ENCODE data around the gene FAM170B. TPM values are rescaled to one million over a fixed set of nuclear protein-coding genes. Genes with fewer than 3 reads are reported as not detected.

The FAM170B gene
- total RNA-seq, 1 donor from 2014 or later, result not detected

DNA sequence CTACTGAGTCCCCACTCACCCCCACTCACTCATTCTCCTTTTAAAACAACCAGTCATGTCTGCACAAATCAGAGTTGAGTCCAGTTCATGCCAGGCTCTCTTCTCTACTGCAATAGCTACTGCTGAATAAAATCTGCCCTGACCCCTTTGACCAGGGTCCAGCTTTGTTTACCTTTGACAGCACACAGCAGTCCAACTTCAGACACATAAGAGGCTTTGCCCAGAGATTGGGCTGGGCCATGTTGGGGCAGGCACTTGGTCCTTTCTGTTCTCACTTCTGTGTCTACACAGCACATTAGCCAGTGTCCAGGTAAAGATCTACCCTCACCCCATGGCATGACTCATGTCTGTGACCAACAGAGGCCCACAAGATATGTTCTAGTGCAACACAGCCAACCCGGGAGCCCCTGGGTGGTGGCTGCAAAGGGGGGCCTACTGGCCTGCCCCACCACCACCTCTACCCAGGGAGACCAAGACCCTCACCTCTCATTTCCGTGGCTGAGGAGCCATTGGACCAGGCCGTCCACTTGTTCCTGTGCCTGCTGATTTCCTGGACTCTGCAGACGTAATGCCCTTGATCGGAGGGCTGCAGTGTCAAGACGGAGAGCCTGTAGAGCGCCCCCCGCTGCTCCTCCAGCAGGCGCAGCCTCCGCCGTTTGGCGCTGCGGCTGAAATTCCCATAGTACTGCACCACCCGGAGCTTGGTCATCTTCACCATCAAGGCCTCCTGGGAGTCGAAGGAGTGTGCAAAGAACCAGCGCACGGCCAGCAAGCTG, 26.5 kb downstream of the FAM170B start:
- Mint-ChIP-seq H3K36me3 (peaks cover 3% of the 10 kb centered on the region), H3K4me1 (peaks cover 6% of the 10 kb centered on the region), H3K27me3 (ENCODE audit: insufficient read depth, low read depth) (no peaks in the 10 kb centered on the region), H3K9me3 (no peaks in the 10 kb centered on the region), H3K4me3 (no peak overlapping the region), H3K27ac (no peak overlapping the region)
- Histone ChIP-seq H3K9me3 (ENCODE audit: low read depth) (no peaks in the 10 kb centered on the region), H3K27me3 (no peaks in the 10 kb centered on the region), H3K36me3 (no peaks in the 10 kb centered on the region), H3K27ac (no peak overlapping the region), H3F3A (ENCODE audit: low read depth) (no peaks in the 10 kb centered on the region), H4K20me1 (ENCODE audit: low read depth) (no peaks in the 10 kb centered on the region), H3K4me2 (no peak overlapping the region), H3K9ac (no peak overlapping the region), H3K4me3 (no peak overlapping the region), H2AFZ (replicated peaks) (no peak overlapping the region), H3K4me1 (no peaks in the 10 kb centered on the region), H3K79me2 (ENCODE audit: low read depth) (no peaks in the 10 kb centered on the region)
- DNase-seq (ENCODE audit: low spot score), result no peak
- TF ChIP-seq, protein P1, sequence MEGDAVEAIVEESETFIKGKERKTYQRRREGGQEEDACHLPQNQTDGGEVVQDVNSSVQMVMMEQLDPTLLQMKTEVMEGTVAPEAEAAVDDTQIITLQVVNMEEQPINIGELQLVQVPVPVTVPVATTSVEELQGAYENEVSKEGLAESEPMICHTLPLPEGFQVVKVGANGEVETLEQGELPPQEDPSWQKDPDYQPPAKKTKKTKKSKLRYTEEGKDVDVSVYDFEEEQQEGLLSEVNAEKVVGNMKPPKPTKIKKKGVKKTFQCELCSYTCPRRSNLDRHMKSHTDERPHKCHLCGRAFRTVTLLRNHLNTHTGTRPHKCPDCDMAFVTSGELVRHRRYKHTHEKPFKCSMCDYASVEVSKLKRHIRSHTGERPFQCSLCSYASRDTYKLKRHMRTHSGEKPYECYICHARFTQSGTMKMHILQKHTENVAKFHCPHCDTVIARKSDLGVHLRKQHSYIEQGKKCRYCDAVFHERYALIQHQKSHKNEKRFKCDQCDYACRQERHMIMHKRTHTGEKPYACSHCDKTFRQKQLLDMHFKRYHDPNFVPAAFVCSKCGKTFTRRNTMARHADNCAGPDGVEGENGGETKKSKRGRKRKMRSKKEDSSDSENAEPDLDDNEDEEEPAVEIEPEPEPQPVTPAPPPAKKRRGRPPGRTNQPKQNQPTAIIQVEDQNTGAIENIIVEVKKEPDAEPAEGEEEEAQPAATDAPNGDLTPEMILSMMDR (IDR thresholded peaks at IDR 0.05), result no peak
- TF ChIP-seq EZH2phosphoT487 (IDR thresholded peaks at IDR 0.05), result no peak
- TF ChIP-seq EZH2 (IDR thresholded peaks at IDR 0.05), result no peak

GRCh38 chr10:49106451-49106850, 27.4 kb downstream of the FAM170B start:
- Histone ChIP-seq H3K4me3 (no peak overlapping the region), H3K4me1 (no peaks in the 10 kb centered on the region), H3K4me2 (no peak overlapping the region), H3K9me3 (ENCODE audit: low read depth) (no peaks in the 10 kb centered on the region), H3K79me2 (ENCODE audit: low read depth) (no peaks in the 10 kb centered on the region), H3F3A (ENCODE audit: low read depth) (no peaks in the 10 kb centered on the region), H3K27ac (no peak overlapping the region), H3K36me3 (no peaks in the 10 kb centered on the region), H3K9ac (no peak overlapping the region), H2AFZ (replicated peaks) (no peak overlapping the region), H3K27me3 (no peaks in the 10 kb centered on the region), H4K20me1 (ENCODE audit: low read depth) (no peaks in the 10 kb centered on the region)
- Mint-ChIP-seq H3K4me1 (peaks cover 6% of the 10 kb centered on the region), H3K36me3 (peaks cover 3% of the 10 kb centered on the region), H3K4me3 (no peak overlapping the region), H3K27me3 (ENCODE audit: insufficient read depth, low read depth) (peaks cover 2% of the 10 kb centered on the region), H3K9me3 (no peaks in the 10 kb centered on the region), H3K27ac (no peak overlapping the region)
- no peak for DNase-seq (ENCODE audit: low spot score)
- TF ChIP-seq EZH2 (IDR thresholded peaks at IDR 0.05) (no peak), EZH2phosphoT487 (IDR thresholded peaks at IDR 0.05) (no peak)

GRCh38 chr10:49105076-49105475, 28.7 kb downstream of the FAM170B start:
- no peaks in the 10 kb centered on the region for H3K4me1 ChIP-seq
- Mint-ChIP-seq H3K36me3 (peaks cover 3% of the 10 kb centered on the region), H3K27ac (no peak overlapping the region), H3K9me3 (no peaks in the 10 kb centered on the region), H3K4me3 (no peak overlapping the region), H3K4me1 (peaks cover 4% of the 10 kb centered on the region), H3K27me3 (ENCODE audit: insufficient read depth, low read depth) (peaks cover 2% of the 10 kb centered on the region)
- H3K27me3 ChIP-seq, result no peaks in the 10 kb centered on the region
- no peaks in the 10 kb centered on the region for H4K20me1 ChIP-seq (ENCODE audit: low read depth)
- H3F3A ChIP-seq (ENCODE audit: low read depth), result no peaks in the 10 kb centered on the region
- TF ChIP-seq EZH2phosphoT487 (IDR thresholded peaks at IDR 0.05) (no peak), EZH2 (IDR thresholded peaks at IDR 0.05) (no peak)
- TF ChIP-seq, protein P1 (IDR thresholded peaks at IDR 0.05), result no peak
- no peak overlapping the region for H2AFZ ChIP-seq (replicated peaks)
- no peak overlapping the region for H3K4me3 ChIP-seq
- H3K27ac ChIP-seq, result no peak overlapping the region
- no peak overlapping the region for H3K9ac ChIP-seq
- H3K36me3 ChIP-seq, result no peaks in the 10 kb centered on the region
- no peak for DNase-seq (ENCODE audit: low spot score)
- no peak overlapping the region for H3K4me2 ChIP-seq
- no peaks in the 10 kb centered on the region for H3K9me3 ChIP-seq (ENCODE audit: low read depth)
- no peaks in the 10 kb centered on the region for H3K79me2 ChIP-seq (ENCODE audit: low read depth)

DNA sequence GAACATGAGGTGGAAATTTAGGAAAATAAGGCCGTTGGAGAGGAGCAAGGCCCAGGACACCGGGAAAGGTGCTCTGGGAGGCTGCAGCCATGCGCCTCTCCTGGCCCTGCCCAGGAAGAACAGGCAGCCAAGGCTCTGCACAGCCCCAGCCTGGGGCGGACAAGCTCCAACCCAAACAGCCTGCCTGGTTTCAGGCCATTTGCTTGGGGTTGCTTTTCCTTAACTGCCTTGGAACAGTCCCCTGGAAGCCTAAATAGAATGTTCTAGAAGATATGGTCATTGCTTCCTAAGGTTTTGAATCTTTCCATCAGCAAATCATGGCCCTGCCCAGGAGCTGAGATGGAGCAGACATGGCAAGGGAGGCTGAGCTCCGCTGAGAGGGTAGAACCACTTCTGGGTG, 29.5 kb downstream of the FAM170B start:
- H3K4me3 Mint-ChIP-seq, result no peak overlapping the region
- DNase-seq (ENCODE audit: low spot score), result no peak

More for the DNA sequence above, 29.5 kb downstream of the FAM170B start:
- H3F3A ChIP-seq (ENCODE audit: low read depth), result no peaks in the 10 kb centered on the region
- no peak overlapping the region for H3K4me2 ChIP-seq
- H3K4me1 Mint-ChIP-seq, result peaks cover 3% of the 10 kb centered on the region
- H3K4me3 ChIP-seq, result no peak overlapping the region
- H3K9ac ChIP-seq, result no peak overlapping the region
- H4K20me1 ChIP-seq (ENCODE audit: low read depth), result no peaks in the 10 kb centered on the region
- H3K27ac ChIP-seq, result no peak overlapping the region
- TF ChIP-seq EZH2 (IDR thresholded peaks at IDR 0.05), result no peak
- TF ChIP-seq, protein P1 (IDR thresholded peaks at IDR 0.05), result no peak
- TF ChIP-seq EZH2phosphoT487 (IDR thresholded peaks at IDR 0.05), result no peak
- peaks cover under 1% of the 10 kb centered on the region for H3K36me3 Mint-ChIP-seq
- no peaks in the 10 kb centered on the region for H3K79me2 ChIP-seq (ENCODE audit: low read depth)
- no peaks in the 10 kb centered on the region for H3K9me3 Mint-ChIP-seq
- no peak overlapping the region for H2AFZ ChIP-seq (replicated peaks)
- H3K27me3 ChIP-seq, result no peaks in the 10 kb centered on the region
- H3K27me3 Mint-ChIP-seq (ENCODE audit: insufficient read depth, low read depth), result peaks cover 2% of the 10 kb centered on the region
- H3K27ac Mint-ChIP-seq, result no peak overlapping the region
- H3K36me3 ChIP-seq, result no peaks in the 10 kb centered on the region
- H3K4me1 ChIP-seq, result no peaks in the 10 kb centered on the region
- H3K9me3 ChIP-seq (ENCODE audit: low read depth), result no peaks in the 10 kb centered on the region

Measured in neural progenitor cell (in vitro differentiated cells).